Left kidney (tissue), 2 donors: ENCODE results near the gene GSTO2. TPM values are rescaled to one million over a fixed set of nuclear protein-coding genes. Genes with fewer than 3 reads are reported as not detected.

ENCODE experiments used
- DNase-seq: peaks from one replicate; pipeline ENCODE4 v3.0.0-alpha.2; 2013
- polyA plus RNA-seq: library from polyadenylated mRNA; unstranded; fragments of 120-200 nt; gene quantifications from one replicate; pipeline ENCODE4 v1.2.1, GENCODE V29; 2013; ENCODE audit not compliant: insufficient read length

The GSTO2 gene
- polyA plus RNA-seq, 1 donor, result 52.8 TPM

DNA sequence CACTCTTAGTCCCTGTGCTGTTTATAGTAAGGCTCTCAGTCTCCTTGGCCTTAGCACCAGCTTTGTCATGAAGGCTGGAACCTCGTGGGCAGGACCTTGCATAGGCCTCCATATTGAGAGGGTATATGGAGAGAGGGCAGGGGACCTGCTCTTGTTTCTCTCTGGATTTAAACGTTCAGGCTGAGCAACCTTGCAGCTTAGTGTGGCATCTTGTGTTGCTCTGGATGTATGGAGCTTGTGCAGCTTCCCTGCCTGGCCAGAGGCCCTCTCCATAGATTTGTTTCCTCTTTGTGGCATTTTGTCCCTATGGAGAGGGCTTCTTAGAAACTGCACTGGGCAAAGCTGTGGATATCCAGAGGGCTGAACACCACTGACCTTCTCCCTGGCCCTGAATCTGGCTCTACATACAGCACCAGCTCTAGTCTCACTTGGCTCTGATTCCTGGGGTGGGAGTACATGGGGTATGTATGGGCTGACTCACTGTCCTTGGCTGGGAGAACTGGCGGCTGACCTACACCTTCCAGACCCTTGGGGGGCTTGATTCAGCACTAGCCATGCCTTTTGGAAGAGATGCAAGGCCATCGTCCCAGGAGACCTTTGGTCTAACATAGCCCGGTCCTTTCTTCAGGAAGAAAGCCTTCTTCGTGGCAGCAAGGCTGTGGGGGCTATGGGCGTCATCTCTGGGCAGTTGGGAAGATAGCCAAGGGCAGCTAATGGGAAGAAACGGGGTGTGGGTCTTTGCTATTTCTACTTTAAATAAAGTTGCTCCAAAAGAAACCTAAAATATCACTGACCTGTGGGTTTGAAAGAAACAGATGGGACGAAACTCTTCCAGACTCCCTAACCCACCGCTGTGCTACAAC is 38.8 kb downstream of the GSTO2 start:
- no peak for DNase-seq

DNA sequence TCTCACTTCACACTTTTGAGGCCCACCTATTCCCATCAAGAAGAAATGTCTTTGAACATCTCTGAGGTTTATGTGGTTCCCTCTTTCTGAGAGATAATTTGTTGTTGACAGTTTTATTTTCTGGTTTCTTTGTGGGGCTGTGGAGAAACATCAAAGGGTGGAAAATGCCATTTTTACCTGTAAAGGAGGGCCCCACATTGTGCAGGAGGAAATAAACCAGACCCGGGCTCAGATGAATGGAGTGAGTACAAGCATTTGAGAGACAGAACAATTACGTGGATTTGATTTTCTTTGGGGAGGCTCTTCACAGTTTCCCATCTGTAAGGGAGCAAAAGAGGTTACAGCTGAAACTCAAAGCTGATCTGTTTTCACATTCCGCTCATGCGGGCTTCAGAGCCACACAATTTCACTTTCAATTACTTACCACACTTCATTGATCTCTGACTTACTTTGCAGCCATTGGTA is 39.5 kb downstream of the GSTO2 start:
- DNase-seq, result no peak

DNA sequence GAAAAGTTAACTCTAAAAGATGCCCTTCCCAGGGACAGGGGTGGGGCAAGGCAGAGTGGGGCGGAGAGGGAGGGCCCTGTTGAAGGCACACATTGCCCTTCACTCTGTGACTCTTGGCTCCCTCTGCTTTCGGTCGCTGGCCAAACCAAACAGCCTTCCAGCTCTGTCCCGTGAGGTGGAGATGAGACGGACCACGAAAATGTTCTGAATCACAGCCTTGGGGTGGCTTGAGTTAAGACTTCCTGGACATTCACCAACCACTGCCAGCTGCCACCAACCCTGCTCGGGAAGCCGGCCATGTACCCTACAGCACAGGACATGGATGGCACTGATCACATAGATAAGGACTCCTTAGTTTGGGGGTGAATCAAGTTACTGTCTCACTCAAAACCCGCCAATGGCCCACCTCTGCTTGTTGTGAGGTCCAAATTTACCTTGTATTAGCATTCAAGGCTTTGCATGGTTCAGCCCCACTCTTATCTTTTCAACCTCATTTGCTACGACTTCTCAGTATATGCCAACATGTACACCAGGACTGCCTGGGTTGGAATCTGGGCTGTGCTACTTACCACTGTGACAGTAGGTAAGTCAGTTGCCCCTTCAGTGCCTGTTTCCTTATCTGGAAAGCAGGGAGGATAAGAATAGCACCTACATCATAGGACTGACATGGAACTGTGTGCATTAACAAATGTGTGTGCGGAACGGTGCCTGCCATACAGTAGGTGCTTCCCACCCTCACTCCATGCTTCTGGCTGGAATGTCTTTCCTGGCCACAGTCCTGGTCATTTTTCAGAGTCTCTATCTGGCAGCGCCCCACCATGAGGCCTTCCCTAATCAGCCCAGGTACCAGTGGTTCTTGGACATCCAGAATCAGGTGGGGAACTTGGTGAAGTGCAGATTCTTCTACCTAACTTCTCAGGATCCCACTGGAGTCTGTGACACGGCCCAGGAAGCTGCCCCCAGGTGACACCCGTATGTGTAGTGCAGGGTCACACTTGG is 41.3 kb downstream of the GSTO2 start:
- DNase-seq, result no peak

DNA sequence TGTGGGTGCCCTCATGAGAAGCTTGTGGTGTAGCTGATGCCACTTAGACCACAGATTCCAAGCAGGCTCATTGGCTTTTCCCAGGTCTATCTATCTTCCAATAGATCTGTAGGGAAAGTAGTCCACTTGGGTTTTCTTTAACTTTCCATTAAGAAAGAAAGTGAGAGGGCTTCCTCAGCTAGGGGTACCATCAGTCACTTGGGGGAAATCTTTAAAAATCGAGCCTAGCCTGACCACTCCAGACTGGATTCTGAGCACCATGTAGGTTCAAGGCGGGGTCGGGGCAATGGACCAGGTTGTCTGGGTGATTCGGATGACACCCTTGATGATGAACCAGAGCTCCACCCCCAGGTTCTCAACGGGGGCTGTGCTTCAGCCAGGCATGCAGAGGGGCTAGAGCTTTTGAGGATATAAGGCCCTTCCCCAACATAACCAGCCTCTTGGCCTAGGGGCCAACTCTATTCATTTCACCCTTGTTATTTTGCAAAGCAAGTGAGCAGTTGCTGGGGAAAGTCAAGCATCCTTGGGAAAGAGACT is 42.3 kb downstream of the GSTO2 start:
- DNase-seq, result no peak

DNA sequence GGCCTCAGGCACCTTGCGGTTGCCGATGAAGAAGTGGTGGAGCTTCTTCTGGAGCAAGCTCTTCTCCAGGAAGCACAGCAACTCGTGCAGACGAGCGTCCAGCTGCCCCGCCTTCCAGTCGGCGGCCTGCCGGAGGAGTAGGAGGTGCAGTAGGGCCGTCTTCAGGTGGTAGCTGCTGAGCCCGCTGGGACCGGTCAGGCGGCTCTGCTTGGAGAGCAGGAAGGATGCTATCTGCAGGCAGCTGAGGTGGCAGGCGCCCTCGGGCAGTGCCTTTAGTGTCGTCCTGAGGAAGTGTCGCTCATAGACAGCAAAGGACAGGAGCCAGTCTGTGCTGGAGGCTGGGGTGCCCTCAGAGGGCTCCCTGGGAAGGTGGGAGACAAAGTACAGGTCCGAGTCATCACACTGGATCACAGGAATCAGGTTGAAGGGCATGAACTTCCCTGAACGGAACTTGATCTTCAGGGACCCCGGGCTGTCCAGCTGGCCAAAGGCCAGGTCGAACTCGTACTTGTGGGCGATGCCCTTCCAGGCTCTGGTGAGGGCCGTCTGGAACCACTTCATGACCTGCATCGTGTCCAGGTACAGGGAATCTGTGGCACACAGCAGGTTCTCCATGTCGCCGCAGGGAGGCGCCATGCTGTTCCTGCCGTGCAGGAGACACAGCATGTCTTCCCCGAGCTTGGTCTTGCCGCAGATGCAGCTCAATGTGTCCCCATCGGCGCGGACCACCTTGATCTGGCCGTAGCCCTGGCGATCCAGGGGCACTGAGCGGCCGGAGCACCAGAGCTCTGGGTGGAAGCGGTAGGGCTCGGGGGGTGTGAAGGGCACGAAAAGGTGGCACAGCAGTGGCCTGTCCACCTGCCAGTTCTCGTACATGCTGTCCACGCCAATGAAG is 45.9 kb downstream of the GSTO2 start:
- DNase-seq, result no peak

DNA sequence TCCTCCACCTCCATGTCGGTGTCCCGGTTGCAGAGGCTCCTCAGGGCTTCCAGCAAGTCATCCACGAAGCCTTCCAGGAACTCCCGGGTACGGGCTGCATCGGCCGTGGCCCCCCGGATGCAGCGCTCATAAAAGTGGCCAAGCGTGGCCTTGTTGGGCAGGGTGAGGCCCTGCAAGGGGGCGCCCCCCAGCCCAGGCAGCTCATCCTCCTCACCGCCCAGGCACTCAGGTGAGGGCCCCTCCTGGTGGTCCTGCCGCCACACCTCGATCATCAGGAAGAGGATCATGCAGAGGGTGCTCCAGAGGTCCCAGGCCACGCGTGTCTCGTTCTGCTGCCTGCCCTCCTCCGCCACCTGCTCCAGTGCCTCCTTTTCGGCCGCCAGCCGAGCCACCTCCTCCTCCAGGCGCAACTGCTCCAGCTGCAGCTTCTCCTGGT is 46.5 kb downstream of the GSTO2 start:
- DNase-seq, result no peak

DNA sequence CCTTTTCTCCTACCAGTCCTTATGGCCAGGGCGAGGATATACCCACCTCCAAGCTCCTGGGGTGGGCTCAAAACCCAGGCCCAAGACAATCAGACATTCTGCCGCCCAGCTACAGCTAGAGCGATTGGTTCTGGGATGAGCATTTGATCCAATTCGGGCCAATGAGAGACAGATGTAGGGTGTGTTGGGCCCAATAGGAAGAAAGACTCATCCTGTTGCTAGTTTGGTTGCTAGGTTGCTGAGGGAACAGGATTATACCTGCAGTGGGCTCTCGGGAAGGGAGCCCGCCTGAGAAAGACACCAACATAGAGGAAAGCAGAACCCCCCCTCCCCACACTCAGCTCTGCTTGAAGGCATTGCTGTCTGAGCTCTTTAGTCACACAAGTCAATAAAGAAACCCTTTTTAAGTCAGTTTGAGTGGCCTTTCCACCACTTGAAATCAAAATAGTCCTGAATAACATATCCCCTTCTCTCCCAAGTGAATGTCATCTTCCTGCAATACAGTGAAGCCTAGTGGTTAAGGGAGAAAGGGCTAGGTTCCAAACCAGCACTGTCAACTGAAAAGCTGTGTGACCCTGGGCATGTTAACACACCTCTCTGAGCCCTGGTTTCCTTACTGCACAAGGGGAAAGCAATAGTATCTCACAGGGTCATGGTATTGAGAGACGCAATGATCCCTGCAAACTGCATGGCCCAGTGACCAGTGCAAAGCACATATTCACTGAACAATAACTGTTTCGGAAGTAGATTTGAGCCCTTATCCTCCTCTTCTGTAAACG is 47.5 kb downstream of the GSTO2 start:
- no peak for DNase-seq

DNA sequence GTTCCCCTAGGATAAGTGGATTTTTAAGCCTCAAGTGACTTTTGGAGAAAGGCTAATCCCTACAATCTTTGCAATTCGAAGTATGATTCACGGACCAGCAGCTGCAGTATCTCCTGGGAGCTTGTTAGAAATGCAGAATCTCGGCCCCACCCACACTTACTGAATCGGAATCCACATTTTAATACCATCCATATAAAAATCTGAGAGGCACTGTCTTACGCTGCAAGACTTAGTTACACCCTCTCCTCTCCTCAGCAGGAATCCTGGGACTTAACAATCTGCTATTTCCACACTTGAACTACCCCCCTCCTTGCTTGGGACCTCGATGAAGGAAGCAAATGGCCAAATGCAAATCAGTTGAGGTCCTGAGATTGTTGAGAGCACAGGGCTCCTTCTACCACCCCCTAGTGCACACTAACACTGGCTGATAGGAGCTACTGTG is 48.3 kb downstream of the GSTO2 start:
- DNase-seq, result no peak

DNA sequence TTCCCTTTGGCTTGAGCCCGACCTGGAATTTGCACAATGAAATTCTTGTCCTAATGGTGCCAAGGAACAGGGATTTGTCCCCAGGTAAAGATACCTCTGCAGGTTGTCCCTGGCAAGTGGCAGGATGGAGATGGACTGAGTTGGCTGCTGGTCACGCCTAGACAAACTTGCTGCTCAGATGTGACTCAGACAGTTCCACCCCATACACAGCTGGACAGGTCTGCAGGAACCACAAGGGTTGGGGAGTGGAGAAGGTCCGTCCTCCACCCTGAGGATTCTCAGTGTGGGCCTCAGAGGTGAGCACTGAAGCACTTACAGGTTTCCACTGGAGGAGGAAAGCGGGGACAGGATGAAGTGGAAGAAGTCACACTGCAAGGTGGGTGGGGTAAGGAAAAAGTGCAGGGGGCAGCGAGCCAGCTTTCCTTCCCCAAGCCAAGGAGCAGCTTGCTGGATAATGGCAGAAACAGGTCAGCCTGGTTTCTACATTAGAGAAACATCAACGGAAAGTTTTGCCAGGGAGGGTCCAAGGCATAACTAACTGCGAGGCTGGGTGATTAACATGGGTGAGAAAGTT is 48.8 kb downstream of the GSTO2 start:
- no peak for DNase-seq

DNA sequence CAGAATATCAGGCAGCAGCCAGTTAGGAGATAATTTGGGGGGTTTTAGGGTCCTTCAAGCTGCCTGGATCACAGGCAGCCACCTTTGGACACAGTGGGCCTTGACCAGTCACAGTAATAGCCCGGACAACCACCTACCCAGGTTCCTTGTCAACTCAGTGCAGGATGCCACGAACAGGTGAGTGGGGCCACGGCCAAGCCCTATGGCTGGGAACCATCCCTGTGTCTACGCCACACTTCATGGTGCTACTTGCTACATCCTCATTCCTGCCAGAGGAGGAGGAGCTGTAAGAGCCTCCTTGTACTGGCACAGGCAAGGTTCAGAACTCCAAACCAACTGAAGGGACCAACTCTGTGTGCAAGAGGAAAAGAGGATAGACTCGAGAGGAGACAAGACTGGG is 49.3 kb downstream of the GSTO2 start:
- DNase-seq, result no peak

DNA sequence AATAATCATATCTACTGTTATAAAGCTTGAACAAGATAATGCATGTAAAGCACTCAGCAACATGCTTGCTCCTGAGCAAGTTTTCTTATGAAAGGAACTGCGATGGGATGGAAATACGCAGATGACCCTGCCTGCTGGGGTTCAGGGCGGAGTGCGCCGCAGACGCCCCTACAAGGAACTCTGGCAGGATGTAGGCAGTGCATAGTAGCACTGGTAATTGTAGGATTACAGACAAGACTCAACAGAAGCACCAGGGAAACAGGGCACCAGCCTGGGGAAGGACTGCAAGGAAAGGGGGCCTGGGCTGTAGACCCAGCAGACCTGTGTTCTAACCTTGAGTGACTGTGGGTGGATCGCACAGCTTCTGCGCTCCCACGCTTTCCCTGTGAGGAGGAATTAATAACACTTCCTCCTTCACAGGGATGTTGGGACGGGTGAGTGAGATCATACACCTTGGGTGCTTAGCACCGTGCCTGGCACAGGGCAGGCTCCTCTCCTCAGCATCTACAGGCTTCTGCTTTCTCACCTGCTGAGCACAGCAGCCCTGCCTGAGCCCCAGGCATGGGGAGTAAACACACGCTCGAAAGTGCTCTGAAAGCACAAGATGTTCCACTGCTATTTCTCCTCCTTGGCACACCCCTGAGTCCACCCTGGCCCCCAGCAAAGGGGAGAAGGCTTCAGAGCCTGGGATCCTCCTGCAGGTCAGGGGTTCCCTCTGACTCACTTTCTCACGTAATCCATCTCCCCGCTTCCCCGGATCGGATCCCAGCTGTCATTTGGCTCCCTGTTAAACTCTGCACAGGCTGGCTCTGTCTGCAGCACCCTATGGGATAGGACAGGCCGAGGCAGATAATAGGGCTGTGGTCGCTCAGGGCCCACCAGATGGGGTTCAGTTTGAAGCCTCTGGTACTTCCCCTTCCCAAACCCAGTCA is 50.1 kb downstream of the GSTO2 start:
- no peak for DNase-seq

DNA sequence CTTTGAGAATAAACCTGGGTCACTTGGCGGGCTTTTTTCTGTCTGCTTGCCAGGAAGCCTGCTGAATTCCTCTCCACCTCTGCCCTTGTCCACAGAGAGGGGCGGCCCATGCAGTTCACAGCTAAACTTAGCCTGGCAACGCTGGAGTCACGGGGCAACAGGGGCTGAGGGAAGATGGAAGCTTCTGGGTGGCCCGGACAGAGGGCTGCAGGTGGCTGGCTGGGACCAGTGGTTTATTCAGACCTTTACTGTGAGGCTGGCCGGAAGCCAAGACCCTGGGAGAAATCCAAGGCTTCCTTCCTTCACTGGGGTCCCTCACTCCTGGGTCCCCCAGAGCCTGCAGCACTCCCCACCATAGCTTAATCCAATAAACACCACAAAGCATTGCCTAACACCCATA is 52.2 kb downstream of the GSTO2 start:
- DNase-seq, result no peak

DNA sequence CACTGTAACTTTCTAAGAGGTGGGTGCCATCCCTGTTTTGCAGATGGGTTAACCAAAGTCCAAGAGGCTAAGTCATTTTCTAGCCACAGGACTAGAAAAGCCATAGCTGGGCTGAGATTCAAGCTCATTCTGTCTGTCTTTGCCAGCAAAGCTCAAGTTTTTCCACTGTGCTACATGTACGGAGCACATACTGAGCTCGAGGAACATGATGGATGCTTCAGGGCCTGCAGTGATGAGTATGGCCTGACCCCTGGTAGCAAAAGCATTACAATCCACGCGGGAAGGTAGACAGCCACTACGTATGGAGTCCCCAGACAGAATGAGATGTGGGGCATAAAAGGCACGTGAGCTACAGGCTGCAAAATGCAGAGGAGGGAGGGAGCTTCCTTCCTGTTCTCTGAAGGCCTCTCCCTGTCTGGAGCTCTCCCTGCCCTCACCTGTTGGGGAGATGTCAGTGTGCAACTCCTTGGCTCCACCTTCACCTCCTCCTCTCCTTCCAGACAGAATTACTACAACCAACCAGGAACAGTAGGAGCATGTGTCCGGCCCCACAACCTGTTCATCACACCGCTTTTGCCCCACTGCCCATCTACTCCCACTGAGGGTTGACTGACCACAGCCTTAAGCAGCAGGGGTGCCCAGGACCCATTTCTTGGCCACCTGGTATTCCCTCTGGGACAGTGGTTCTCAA is 52.9 kb downstream of the GSTO2 start:
- no peak for DNase-seq

DNA sequence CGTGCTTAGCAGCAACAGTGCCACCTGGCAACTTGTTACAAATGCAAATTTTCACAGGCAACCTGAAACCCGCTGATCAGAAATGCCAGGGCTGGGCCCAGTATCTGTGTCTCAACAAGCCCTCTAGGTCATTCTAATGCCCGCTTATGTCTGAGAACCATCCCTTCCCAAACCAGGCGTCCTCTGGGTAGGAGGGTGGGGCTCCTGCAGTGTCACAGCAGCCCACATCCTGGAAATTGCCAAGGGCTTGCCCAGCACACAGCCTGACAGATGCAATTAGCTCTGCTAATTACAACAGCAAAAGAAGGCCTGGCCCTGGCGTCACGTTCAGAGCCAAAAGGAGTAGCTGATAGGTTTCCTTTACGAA is 53.4 kb downstream of the GSTO2 start:
- DNase-seq, result no peak

DNA sequence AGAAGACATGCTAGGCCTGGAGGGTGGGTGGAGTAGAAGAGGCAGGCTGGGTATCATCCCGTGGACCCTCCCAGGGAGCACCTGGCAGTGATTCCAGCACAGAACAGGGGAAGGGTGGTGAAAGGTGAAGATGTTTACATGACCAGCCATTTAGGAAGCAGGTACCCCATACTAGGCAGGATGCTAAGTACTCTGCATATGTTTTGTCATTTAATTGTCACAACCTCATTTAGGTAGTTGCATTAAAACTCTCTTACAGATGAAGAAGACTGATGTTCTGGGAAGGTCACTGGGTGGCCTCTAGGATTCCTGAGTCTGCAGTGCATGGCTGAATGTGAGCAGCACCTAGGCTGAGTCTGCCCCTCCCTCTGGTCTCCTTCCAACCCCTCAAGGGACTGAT is 54.1 kb downstream of the GSTO2 start:
- no peak for DNase-seq

DNA sequence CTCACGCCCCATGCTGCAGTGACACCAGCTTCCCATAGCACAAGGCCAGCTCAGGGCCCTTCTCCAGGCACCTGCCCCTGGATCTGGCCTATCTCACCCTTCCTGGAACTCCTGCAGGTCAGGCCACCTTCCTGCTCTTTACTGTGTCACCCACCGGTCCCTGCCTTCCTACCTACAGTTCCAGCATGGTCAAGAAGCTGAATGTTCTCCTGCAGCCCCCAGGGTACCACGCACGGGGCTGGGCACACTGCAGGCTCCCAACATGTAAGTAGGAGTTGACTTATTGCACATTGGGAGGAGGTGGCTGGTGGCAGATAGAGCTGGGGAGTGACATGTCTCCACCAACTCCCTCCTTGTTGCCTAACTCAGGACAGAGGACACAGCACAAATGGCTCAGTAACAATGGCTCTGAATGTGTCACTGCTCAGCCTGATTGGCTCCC is 54.8 kb downstream of the GSTO2 start:
- DNase-seq, result no peak

DNA sequence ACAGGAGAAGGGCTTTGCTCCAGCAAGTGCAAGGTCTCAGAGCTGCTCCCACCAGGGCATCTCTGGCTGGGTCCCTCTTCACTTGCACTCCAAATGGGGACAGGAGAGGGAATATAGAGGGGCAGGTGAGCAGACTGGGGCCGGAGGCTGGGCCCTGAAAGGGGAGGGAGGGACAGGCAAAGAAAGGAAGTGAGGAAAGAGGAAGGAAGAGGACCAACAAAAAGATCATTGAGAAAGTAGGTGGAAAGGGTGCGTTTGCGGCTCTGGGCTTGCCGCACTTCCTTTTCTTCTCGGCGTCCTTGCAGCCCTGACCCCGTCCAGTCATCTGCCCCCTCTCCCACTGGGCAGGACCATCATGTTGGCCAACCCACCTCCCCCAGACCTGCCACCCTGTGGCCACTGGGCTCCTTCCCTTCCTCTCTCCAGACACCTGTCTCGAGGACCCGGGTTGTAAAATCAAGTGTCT is 55.3 kb downstream of the GSTO2 start:
- no peak for DNase-seq

DNA sequence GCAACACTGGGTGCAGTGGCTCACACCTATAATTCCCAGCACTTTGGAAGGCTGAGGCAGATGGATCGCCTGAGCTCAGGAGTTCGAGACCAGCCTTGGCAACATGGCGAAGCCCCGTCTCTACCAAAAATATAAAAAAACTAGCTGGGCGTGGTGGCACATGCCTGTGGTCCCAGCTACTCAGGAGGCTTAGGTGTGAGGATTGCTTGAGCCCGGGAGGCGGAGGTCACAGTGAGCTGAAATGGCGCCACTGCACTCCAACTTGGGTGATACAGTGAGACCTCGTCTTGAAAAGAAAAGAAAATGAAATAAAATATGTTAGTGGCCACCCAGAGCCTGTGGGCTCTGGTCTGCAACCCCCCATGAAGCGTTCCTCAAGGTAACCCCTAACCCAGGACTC is 55.9 kb downstream of the GSTO2 start:
- DNase-seq, result no peak
